HG02938 (cell line): Measurements from ENCODE around the gene TUBB2A.
"Not testable (repeated sequence)": the region's sequence is repeated elsewhere in the genome, so short reads cannot be mapped to it uniquely, and the experiment has no call there.

ENCODE experiments used
- ATAC-seq: cut with Tn5 transposase; IDR thresholded peaks from one replicate; pipeline ENCODE4 v1.9.1; 2021; ENCODE audit warnings: mild to moderate bottlenecking, moderate library complexity; ENCODE audit not compliant: unreplicated experiment

The TUBB2A gene

GRCh38 chr6:3156184-3157130, 887 bp downstream of the TUBB2A start:
- ATAC-seq: not testable (repeated sequence)

- ATAC-seq: not testable (repeated sequence)
Measured at GRCh38 chr6:3155416-3155815, 1.9 kb downstream of the TUBB2A start.

GRCh38 chr6:3152689-3153088, 4.7 kb downstream of the TUBB2A start:
- no peak for ATAC-seq

GRCh38 chr6:3151691-3152090, 5.7 kb downstream of the TUBB2A start:
- ATAC-seq: no peak

GRCh38 chr6:3147914-3148757, 9.2 kb downstream of the TUBB2A start:
- ATAC-seq: no peak

GRCh38 chr6:3144571-3144970, 12.8 kb downstream of the TUBB2A start:
- no peak for ATAC-seq

- no peak for ATAC-seq
Measured at GRCh38 chr6:3143158-3143557, 14.2 kb downstream of the TUBB2A start.

GRCh38 chr6:3142536-3142935, 14.8 kb downstream of the TUBB2A start:
- no peak for ATAC-seq

GRCh38 chr6:3140201-3140600, 17.1 kb downstream of the TUBB2A start:
- no peak for ATAC-seq

GRCh38 chr6:3139090-3139903, 18.0 kb downstream of the TUBB2A start:
- no peak for ATAC-seq

- no peak for ATAC-seq
Measured at GRCh38 chr6:3138341-3138740, 19.0 kb downstream of the TUBB2A start.

- not testable (repeated sequence) for ATAC-seq
Measured at GRCh38 chr6:3137873-3138272, 19.5 kb downstream of the TUBB2A start.

- no peak for ATAC-seq
Measured at GRCh38 chr6:3137057-3137777, 20.1 kb downstream of the TUBB2A start.

- no peak for ATAC-seq
Measured at GRCh38 chr6:3136292-3137011, 20.9 kb downstream of the TUBB2A start.

GRCh38 chr6:3135668-3136291, 21.6 kb downstream of the TUBB2A start:
- no peak for ATAC-seq

- ATAC-seq: no peak
Measured at GRCh38 chr6:3133515-3133914, 23.8 kb downstream of the TUBB2A start.

GRCh38 chr6:3131695-3132094, 25.6 kb downstream of the TUBB2A start:
- ATAC-seq: no peak

- no peak for ATAC-seq
Measured at GRCh38 chr6:3128356-3129108, 28.8 kb downstream of the TUBB2A start.
